A549 treated with AZD2906 at 1 μM for 4 hours (cell line): ENCODE measurements around the gene ERCC5. TPM values are rescaled to one million over a fixed set of nuclear protein-coding genes. Genes with fewer than 3 reads are reported as not detected.

Source experiments
- total RNA-seq: library from RNA; stranded (reverse); fragments of 200-300 nt; extraction: Qiagen RNA extraction; gene quantifications from 5 replicates; pipeline ENCODE4 v1.2.3, GENCODE V29; 2022

ERCC5 gene
- 13.0 to 18.3 TPM (median 16.0 TPM) in 5 replicates for total RNA-seq

GRCh38 chr13:102845630-102846260 lies at the start of gene ERCC5:
TSS of gene ERCC5 (plus strand) at chr13:102846032. CDS start at chr13:102846267, 235 bp downstream.

GRCh38 chr13:102798581-102799425 lies 47.0 kb upstream of the ERCC5 start, which contains the start of the genes BIVM and POGLUT2:
TSS of gene BIVM (plus strand) at chr13:102799119. CDS start at chr13:102807268, 8,149 bp downstream.
TSS of gene POGLUT2 (minus strand) at chr13:102798976. CDS start at chr13:102798670, 306 bp downstream.

Other genes starting within 250 kb of the ERCC5 start
- 12.4 to 15.9 TPM (median 14.4 TPM) in 5 replicates for gene TPP2, start 249.0 kb upstream of the ERCC5 start, total RNA-seq
- gene METTL21C, start 151.0 kb upstream of the ERCC5 start, total RNA-seq: not detected in 5 replicates
- 11.6 to 13.4 TPM (median 12.3 TPM) in 5 replicates for gene TEX30, start 72.2 kb upstream of the ERCC5 start, total RNA-seq
- gene POGLUT2, start 47.1 kb upstream of the ERCC5 start, total RNA-seq: 4.9 to 6.3 TPM (median 5.8 TPM) in 5 replicates
- gene BIVM, start 46.9 kb upstream of the ERCC5 start, total RNA-seq: 3.0 to 4.3 TPM (median 3.4 TPM) in 5 replicates
- gene SLC10A2, start 220.4 kb downstream of the ERCC5 start, total RNA-seq: not detected in 5 replicates